Measurements from ENCODE around the gene OR10D3. TPM values are rescaled to one million over a fixed set of nuclear protein-coding genes. Genes with fewer than 3 reads are reported as not detected.

The OR10D3 gene
- total and polyA plus RNA-seq, 2 of the 13 experiments (the other 11 are each of a cell fraction or from before 2014, with no cell fraction given): not detected

DNA sequence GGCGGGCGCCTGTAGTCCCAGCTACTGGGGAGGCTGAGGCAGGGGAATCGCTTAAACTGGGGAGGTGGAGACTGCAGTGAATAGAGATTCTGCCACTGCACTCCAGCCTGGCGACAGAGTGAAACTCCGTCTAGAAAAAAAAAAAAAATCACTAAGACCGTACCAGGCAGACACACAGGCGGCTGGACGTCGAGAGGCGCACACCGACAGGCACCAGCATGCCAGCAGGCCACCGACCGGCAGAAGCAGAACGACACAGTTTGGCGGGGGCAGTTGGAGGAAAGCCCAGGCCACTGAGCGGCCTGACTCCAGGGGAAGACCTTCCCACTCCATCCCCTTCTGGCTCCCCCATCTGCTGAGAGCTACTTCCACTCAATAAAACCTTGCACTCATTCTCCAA is 17.5 kb downstream of the OR10D3 start:
- in situ Hi-C loops (cut with HindIII; ENCODE audit: extremely low pct_ligation_motif_present, low pct_unique_long_range_greater_than_20kb): no loop called here
- FAIRE-seq (no peak), ATAC-seq (no peak), DNase-seq (ENCODE audit: low spot score) (no peak)
- Histone ChIP-seq H3K27me3 (ENCODE audit: control insufficient read depth in 1 of 2, insufficient read depth in 2 of 2, low read length in 2 of 2) (peaks cover 0 to 4% of the 10 kb centered on the region in 2 experiments; a peak in 1 of 5 replicates), H3K9ac (ENCODE audit: insufficient read depth, low read depth, low read length) (no peak overlapping the region), H3K27ac (ENCODE audit: extremely low read length, insufficient read depth, low read length) (no peak overlapping the region), H4K20me1 (ENCODE audit: insufficient read depth, low read length) (no peaks in the 10 kb centered on the region), H3K4me1 (ENCODE audit: insufficient read depth, low read length) (no peaks in the 10 kb centered on the region), H2AFZ (ENCODE audit: low read length) (no peak overlapping the region), H3K79me2 (ENCODE audit: insufficient read depth, low read length) (no peaks in the 10 kb centered on the region), H3K9me3 (ENCODE audit: low read length) (no peaks in the 10 kb centered on the region), H3K36me3 (replicated peaks in 1 of 2; ENCODE audit: control insufficient read depth in 1 of 2, insufficient read depth in 2 of 2, low read length in 2 of 2) (no peaks in the 10 kb centered on the region), H3K4me3 (replicated peaks in 1 of 3; ENCODE audit: insufficient read depth in 1 of 3, low read depth in 2 of 3, low read length in 3 of 3) (no peak overlapping the region), H3K4me2 (ENCODE audit: low read depth, low read length) (no peak overlapping the region)
- WGBS (ENCODE audit: low lambda C conversion rate): 59% methylated on average over 16 of the region's 16 CpGs
- ChIA-PET POLR2A (no interaction called here), CTCF (ENCODE audit: low intra/inter-chr PET ratio, low total read pairs) (no interaction called here)
- no peak for TF ChIP-seq PREB (CRISPR knock-in tag; IDR thresholded peaks at IDR 0.05)
- TF ChIP-seq, protein P1, sequence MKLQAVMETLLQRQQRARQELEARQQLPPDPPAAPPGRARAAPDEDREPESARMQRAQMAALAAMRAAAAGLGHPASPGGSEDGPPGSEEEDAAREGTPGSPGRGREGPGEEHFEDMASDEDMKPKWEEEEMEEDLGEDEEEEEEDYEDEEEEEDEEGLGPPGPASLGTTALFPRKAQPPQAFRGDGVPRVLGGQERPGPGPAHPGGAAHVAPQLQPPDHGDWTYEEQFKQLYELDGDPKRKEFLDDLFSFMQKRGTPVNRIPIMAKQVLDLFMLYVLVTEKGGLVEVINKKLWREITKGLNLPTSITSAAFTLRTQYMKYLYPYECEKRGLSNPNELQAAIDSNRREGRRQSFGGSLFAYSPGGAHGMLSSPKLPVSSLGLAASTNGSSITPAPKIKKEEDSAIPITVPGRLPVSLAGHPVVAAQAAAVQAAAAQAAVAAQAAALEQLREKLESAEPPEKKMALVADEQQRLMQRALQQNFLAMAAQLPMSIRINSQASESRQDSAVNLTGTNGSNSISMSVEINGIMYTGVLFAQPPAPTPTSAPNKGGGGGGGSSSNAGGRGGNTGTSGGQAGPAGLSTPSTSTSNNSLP (IDR thresholded peaks at IDR 0.05; ENCODE audit: low read depth, low read length): no peak
- no TSS peak for BruUV-seq (replicated peaks)
- intact Hi-C loops (cut with micrococcal nuclease; ENCODE audit: unreplicated experiment): no loop called here

DNA sequence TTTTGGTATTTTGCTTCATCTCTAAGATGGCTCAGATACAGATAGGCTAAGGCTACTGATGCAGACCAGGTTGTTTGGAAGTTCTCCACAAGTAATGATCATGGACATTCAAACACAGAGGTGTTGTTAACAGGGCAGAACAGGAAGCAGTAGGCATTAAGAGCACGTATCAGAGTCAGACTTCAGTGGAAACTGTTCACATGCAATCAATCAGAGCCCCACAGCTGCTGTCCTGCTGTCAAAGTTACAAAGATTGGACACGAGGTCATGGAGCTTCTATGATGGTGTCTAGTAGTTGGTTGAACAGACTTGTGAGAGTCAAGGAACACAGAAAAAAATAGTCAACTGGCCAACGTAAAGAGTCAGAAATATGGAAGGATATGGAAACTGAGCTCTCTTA is 19.8 kb downstream of the OR10D3 start:
- no peak overlapping the region for H2AFZ ChIP-seq (ENCODE audit: low read length)
- H3K27ac ChIP-seq (ENCODE audit: extremely low read length, insufficient read depth, low read length): no peak overlapping the region
- BruUV-seq (replicated peaks): no TSS peak
- no peak for TF ChIP-seq BRCA1 (CRISPR knock-in tag; IDR thresholded peaks at IDR 0.05)
- TF ChIP-seq ZNF501 (CRISPR knock-in tag; IDR thresholded peaks at IDR 0.05): no peak
- TF ChIP-seq, protein P2, sequence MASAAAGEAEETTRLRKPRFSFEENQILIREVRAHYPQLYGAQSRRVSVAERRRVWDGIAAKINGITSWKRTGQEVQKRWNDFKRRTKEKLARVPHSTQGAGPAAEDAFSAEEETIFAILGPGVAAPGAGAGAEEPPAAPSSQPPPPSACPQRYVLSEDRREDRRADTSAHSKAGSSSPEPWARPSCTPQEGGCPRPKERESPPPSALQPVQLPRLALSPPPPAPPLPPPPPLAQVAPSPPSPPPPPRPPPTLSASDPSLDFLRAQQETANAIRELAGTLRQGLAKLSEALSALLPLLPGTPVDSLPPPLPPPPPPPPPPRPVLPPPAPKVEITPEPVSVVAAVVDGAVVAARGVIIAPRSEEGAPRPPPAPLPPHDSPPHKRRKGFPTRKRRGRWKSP (CRISPR knock-in tag; IDR thresholded peaks at IDR 0.05): no peak
- no peak for TF ChIP-seq ZNF510 (CRISPR knock-in tag; IDR thresholded peaks at IDR 0.05; ENCODE audit: low read depth)
- TF ChIP-seq TARDBP (CRISPR knock-in tag; IDR thresholded peaks at IDR 0.05): no peak
- no peak overlapping the region for H3K9ac ChIP-seq (ENCODE audit: insufficient read depth, low read depth, low read length)
- peaks cover 0 to 4% of the 10 kb centered on the region in 2 experiments; a peak in 1 of 5 replicates for H3K27me3 ChIP-seq (ENCODE audit: control insufficient read depth in 1 of 2, insufficient read depth in 2 of 2, low read length in 2 of 2)
- H3K36me3 ChIP-seq (replicated peaks in 1 of 2; ENCODE audit: control insufficient read depth in 1 of 2, insufficient read depth in 2 of 2, low read length in 2 of 2): no peaks in the 10 kb centered on the region
- H4K20me1 ChIP-seq (ENCODE audit: insufficient read depth, low read length): no peaks in the 10 kb centered on the region
- in situ Hi-C loops (cut with HindIII; ENCODE audit: extremely low pct_ligation_motif_present, low pct_unique_long_range_greater_than_20kb): no loop called here
- DNase-seq (ENCODE audit: low spot score) (no peak), ATAC-seq (no peak), FAIRE-seq (no peak)
- intact Hi-C loops (cut with micrococcal nuclease; ENCODE audit: unreplicated experiment): no loop called here
- H3K79me2 ChIP-seq (ENCODE audit: insufficient read depth, low read length): no peaks in the 10 kb centered on the region
- WGBS (ENCODE audit: low lambda C conversion rate): 0% methylated on average over 3 of the region's 3 CpGs
- H3K4me2 ChIP-seq (ENCODE audit: low read depth, low read length): no peak overlapping the region
- H3K4me3 ChIP-seq (replicated peaks in 1 of 3; ENCODE audit: insufficient read depth in 1 of 3, low read depth in 2 of 3, low read length in 3 of 3): no peak overlapping the region
- CTCF ChIA-PET (ENCODE audit: low intra/inter-chr PET ratio, low total read pairs): no interaction called here
- no peaks in the 10 kb centered on the region for H3K4me1 ChIP-seq (ENCODE audit: insufficient read depth, low read length)
- H3K9me3 ChIP-seq (ENCODE audit: low read length): no peaks in the 10 kb centered on the region
- POLR2A ChIA-PET: no interaction called here

All from HepG2 (cell line).